HepG2 (cell line): ENCODE measurements around the gene CDH1.

Experiments
- DDIT3 ChIP-seq: sonication (generic); formaldehyde crosslinking; IDR thresholded peaks from 2 replicates; pipeline ENCODE4 v1.4.0; 2020; ENCODE audit warnings: mild to moderate bottlenecking, missing genetic modification reagents
- EP300 ChIP-seq, 3 experiments: sonication (generic) in 1 of 3; formaldehyde crosslinking in 1 of 3; IDR thresholded peaks; 2 replicates each; pipeline versions ENCODE4 v1.5.1 to v1.6.1; 2011 to 2020; ENCODE audit warnings: low read depth in 2 of 3, low read length in 2 of 3, borderline replicate concordance in 1 of 3, improper control_type of control experiment in 1 of 3, mild to moderate bottlenecking in 1 of 3, missing genetic modification reagents in 1 of 3, moderate library complexity in 1 of 3
- JUN ChIP-seq: sonication (generic); formaldehyde crosslinking; IDR thresholded peaks from 2 replicates; pipeline ENCODE4 v1.4.0; 2020; ENCODE audit warnings: mild to moderate bottlenecking, missing genetic modification reagents
- MLX ChIP-seq: IDR thresholded peaks from 2 replicates; pipeline ENCODE4 v1.6.1; 2016
- NFIC ChIP-seq: IDR thresholded peaks from 2 replicates; pipeline ENCODE4 v1.6.1; 2012; ENCODE audit warnings: mild to moderate bottlenecking, low read length, inconsistent platforms
- POLR2A ChIP-seq, 2 experiments: IDR thresholded peaks; 2 replicates each; pipeline ENCODE4 v1.6.1; 2011; ENCODE audit warnings: low read depth in 2 of 2, low read length in 2 of 2, mild to moderate bottlenecking in 1 of 2, moderate library complexity in 1 of 2; ENCODE audit not compliant: insufficient read depth in 1 of 2
- POLR2AphosphoS5 ChIP-seq: IDR thresholded peaks from 2 replicates; pipeline ENCODE4 v1.6.1; 2012; ENCODE audit warnings: low read depth, low read length
- ZNF17 ChIP-seq: sonication (generic); formaldehyde crosslinking; IDR thresholded peaks from 2 replicates; pipeline ENCODE4 v1.5.0; 2020; ENCODE audit warnings: mild to moderate bottlenecking, missing genetic modification reagents
- ZNF207 ChIP-seq: fragments of 450-650 bp; IDR thresholded peaks from 2 replicates; pipeline ENCODE4 v1.6.1; 2016; ENCODE audit warnings: antibody characterized with exemption, borderline replicate concordance
- ZNF530 ChIP-seq: sonication (generic); formaldehyde crosslinking; IDR thresholded peaks from 2 replicates; pipeline ENCODE4 v1.5.0; 2020; ENCODE audit warnings: low read depth, mild to moderate bottlenecking, missing genetic modification reagents
- ZNF549 ChIP-seq: sonication (generic); formaldehyde crosslinking; IDR thresholded peaks from 2 replicates; pipeline ENCODE4 v1.5.0; 2020; ENCODE audit warnings: missing genetic modification reagents

GRCh38 chr16:68826652-68827051 lies 89.6 kb downstream of the CDH1 start:
- TF ChIP-seq NFIC (no peak), JUN (no peak), DDIT3 (no peak), EP300 (IDR thresholded peaks at IDR 0.05; ENCODE audit: low read depth in 2 of 2, low read length in 2 of 2) (no peak), EP300 (CRISPR knock-in tag; IDR thresholded peaks at IDR 0.05; ENCODE audit: borderline replicate concordance) (no peak), ZNF207 (no peak), POLR2A (IDR thresholded peaks at IDR 0.05; ENCODE audit: insufficient read depth in 1 of 2, low read depth in 2 of 2, low read length in 2 of 2) (no peak), POLR2AphosphoS5 (no peak), ZNF17 (CRISPR knock-in tag) (no peak), MLX (CRISPR knock-in tag) (no peak), ZNF530 (CRISPR knock-in tag) (no peak), ZNF549 (CRISPR knock-in tag) (no peak)
